Measurements from ENCODE around the gene APBB3.

Gene APBB3

DNA sequence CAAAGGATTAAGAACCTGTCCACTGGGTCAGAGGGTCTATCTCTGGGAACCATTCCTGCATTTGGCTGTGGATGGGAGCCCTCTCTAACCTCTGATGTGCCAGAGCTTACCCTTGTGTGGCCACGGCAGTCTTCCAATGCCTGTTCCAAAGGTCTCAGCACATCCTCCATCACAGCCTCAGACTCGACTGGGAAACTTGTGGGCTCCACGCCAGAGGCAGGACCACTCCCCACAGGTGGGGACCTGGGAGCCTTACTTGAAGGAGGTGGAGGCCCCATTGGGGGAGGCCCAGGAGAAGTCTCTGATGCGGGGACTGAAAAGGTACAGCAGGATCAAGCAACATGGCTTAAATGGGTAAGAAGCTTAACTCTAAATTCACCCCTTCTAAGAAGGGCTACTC is 12.5 kb downstream of the APBB3 start:
- DNase-seq, result no peak

DNA sequence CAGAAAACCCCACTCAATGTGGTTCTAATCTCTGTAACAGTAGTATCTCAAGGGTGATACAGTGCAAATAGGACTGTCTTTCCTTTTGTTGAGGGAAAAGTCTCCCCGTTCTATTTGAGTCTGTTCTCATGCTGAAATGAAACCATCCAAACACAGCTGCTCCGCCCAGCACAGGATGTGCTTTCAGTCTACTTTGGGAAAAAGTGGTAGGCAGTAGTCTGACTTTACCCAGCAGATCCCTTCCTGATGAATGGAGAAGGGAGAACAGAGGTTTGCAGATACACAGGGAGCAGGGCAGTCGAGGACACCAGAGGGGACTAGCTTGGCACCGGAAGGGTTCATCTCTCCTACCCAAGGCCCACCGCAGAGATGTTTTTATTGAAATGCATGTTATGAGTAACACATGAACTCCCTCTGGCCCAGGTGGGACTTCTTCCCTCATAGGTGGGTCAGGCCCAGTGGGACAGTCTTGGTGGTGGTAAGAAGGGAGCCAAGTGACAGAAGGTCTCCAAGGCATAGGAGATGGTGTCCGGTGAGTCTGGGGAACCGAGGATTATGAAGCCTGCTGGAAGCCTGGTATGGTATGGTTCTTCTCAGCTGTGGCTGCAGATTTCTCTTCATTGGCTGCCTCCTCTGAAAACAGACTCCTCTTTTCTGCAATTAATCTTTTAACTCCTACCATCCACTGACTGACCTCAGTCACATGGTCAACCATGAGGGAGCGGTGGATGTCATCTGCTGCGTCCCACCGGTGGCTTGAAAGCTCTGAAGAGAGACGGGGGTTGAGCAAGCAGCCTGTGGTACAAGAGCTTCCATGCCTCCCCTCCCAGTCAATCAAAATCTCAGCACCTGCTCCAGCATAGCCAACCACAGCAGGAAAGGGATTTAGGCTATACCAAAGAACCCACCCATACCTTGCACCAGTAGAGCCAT is 14.0 kb downstream of the APBB3 start:
- no peak for DNase-seq

DNA sequence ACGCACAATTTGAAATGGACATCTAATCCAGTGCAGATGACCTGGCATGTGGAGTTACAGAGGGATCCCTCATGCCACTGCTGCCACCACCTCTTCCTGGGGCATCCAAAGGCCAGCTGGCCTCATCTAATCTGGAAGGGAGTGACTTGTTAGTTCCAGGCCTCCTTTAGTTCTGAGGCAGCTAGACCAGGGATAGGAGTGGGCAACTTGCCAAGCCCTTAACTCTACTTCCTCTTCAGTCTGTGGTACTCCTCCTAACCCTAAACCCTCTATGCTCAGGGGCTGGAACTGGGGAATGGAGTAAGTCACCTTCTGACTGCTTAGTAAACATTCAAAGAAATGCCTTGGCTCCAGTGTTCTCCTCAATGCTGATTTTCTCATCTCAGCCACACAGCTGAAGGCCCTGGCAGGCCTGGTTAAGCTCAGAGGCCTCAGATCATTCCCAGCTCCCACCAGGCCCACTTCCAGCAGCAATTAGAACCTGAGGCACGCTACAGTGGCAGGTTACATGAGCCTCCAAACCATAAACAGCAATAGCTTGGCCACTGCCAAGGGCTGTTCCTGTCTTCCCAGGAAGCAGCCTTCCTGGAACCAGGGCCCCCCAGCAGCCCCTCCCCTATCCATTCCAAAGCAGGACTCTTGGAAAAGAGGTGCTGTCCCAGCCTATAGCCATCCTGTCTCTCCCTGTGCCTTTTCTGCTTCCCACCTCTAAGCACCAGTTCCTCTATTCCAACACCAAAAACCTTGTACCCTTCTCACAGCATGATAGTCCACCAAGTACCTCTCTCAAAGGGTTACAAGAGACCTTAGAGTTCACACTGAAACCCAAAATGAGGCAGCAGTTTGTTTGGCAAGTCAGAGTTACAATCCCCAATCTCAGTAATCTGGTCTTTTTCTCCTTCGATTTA is 14.9 kb downstream of the APBB3 start:
- no peak for DNase-seq

DNA sequence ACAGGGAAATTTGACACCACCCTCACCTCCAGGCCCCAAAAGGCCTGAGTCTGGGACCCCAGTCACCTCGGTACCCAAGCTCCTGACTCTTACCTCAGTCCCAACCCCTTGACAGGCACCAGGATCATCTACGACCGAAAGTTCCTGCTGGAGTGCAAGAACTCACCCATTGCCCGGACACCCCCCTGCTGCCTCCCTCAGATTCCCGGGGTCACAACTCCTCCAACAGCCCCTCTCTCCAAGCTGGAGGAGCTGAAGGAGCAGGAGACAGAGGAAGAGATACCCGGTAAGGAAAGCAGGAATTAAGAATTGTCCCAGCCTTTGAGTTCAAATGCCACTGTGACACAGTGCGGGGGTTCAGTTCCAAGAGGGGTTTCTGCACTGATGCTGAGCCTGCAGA is 15.6 kb downstream of the APBB3 start:
- no peak for DNase-seq

DNA sequence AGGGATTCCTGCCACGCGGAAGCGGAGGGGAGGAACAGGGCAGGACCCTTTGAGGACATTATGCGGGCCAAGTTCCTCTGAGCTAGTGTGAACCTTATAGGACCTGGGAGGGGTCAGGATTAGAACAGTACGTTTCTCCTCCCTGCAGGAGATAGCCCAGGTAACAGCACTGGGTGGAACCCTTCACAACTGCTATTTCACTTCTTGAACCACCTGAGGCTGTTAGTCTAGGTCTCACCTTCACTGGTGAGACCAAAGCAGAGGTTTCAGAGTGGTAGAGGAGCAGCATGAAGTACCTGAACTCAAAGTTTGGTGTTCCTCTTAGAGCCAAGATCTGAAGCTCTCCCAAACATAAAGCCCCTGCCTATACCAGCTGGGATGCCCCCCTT is 16.1 kb downstream of the APBB3 start:
- DNase-seq, result no peak

DNA sequence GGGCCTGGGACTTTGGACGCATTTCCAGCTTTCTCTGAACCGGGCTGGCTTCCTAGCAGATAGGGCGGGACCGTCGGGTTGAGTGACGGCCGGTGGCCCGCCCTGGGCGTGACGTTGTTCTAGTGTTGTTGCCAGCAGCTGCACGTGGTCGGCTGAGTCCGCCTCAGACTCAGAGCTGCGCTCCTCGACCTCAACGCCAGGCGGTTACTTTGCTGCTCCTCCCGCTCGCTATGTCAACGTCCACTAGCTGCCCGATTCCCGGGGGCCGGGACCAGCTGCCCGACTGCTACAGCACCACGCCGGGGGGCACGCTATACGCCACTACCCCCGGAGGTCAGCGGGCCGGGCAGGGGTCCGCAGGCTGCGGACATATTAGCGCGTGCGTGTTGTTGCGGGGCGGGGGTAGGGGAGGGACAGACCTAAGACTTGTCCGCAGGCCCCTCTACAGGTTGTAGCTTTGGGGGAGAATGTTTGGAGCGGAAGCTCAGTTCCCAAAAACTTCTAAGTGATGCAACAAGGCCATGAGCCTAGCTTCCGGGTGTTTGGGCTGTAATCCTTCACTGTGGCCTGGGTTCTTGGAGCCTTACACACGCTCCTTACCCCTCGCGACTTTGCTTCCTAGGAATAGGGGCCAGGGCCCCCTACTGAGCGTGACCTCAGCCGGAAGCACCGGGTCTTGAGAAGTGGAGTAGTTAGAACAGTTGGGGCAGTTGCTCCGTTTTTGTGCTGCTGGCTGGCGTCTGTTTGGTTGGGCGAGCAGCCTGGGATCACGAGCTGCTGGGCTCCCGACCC is 16.7 kb downstream of the APBB3 start, which contains the start of gene EIF4EBP3:
Gene EIF4EBP3, plus strand, starts transcription at position 155 of the 792 bp plus-strand sequence. Its CDS starts 76 bp downstream, at position 231.
- peak; percentile 61 for DNase-seq

DNA sequence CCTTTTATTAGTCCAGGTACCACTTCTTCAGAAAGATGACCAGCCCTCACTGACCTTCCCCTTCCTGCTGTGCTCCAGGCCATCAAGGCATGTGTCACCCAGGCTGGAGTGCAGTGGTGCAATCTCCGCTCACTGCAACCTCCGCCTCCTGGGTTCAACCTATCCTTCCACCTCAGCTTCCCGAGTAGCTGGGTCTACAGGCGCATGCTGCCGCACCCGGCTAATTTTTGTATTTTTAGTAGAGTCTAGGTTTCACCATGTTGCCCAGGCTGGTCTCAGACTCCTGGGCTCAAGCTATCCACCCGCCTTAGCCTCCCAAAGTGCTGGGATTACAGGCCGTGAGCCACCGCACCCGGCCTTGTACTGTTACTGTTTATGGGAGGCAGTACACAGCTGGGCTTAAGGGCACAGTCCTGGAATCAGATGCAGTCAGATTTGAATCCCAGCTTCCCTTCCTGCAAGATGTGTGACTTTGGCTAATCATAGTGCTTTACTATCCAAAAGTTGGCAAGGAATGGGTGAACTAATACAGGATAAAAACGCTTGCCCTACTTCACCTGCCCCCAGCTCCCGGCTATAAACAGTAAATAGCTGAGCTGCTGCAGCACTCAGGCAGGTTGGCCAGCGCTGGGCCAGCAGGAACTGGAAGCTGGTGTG is 17.4 kb downstream of the APBB3 start:
- no peak for DNase-seq

DNA sequence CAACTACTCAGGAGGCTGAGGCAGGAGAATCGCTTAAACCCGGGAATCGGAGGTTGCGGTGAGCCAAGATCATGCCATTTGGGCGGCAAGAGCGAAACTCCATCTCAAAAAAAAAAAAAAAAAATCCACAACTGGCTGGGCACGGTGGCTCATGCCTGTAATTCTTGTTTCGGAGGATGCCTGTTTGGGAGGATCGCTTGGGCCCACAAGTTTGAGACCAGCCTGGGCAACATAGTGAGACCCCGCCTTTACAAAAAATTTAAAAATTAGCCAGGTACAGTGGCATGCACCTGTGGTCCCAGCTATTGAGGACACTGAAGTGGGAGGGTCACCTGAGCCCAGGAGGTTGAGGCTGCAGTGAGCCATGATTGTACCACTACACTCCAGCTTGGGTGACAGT is 18.8 kb downstream of the APBB3 start:
- no peak for DNase-seq

GRCh38 chr5:140544986-140545385 is 19.4 kb downstream of the APBB3 start:
- DNase-seq, result no peak

- DNase-seq, result no peak
Measured at GRCh38 chr5:140542972-140543371, 21.4 kb downstream of the APBB3 start.

GRCh38 chr5:140540227-140540626 is 24.2 kb downstream of the APBB3 start:
- DNase-seq, result no peak

GRCh38 chr5:140524003-140524402 is 40.4 kb downstream of the APBB3 start:
- DNase-seq, result no peak

- no peak for DNase-seq
Measured at GRCh38 chr5:140513124-140513523, 51.3 kb downstream of the APBB3 start.

DNA sequence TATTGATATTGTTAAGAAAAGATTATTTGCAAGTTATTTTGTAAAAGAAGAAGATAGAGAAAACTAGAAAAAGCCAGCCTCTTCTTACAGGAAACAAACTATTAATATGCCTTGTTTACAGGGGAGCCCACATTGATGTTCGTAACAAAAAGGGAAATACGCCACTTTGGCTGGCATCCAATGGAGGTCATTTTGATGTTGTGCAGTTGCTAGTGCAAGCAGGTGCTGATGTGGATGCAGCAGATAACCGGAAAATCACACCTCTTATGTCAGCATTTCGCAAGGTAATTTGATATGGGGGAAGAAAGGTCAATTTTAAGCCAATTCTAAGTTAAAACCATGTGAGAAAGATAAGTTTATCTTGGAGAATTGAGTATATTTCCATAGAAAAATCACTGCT is 54.5 kb downstream of the APBB3 start:
- no peak for DNase-seq
